GM12878 (cell line): ENCODE measurements around the gene NDUFB1. TPM values are rescaled to one million over a fixed set of nuclear protein-coding genes. Genes with fewer than 3 reads are reported as not detected.

ENCODE experiments used
- ATF2 ChIP-seq: IDR thresholded peaks from 2 replicates; pipeline ENCODE4 v1.6.1; 2012; ENCODE audit warnings: low read length, inconsistent platforms
- CREB1 ChIP-seq: IDR thresholded peaks from 2 replicates; pipeline ENCODE4 v1.6.1; 2012; ENCODE audit warnings: low read depth, mild to moderate bottlenecking, inconsistent platforms
- KLF5 ChIP-seq: fragments of 450-650 bp; IDR thresholded peaks from 2 replicates; pipeline ENCODE4 v1.6.1; 2014; ENCODE audit warnings: mild to moderate bottlenecking; ENCODE audit not compliant: partially characterized antibody
- NBN ChIP-seq: fragments of 450-650 bp; IDR thresholded peaks from 2 replicates; pipeline ENCODE4 v1.6.1; 2016
- NKRF ChIP-seq: fragments of 450-650 bp; conservative IDR thresholded peaks from 2 replicates; pipeline ENCODE4 v1.6.1; 2017; ENCODE audit warnings: mild to moderate bottlenecking, moderate library complexity
- POU2F2 ChIP-seq: IDR thresholded peaks from 3 replicates; pipeline ENCODE4 v1.6.1; 2011; ENCODE audit warnings: low read depth, mild to moderate bottlenecking, low read length, borderline replicate concordance
- RAD51 ChIP-seq: fragments of 450-650 bp; IDR thresholded peaks from 2 replicates; pipeline ENCODE4 v1.6.1; 2016; ENCODE audit warnings: moderate library complexity, mild to moderate bottlenecking, inconsistent platforms
- ZBTB4 ChIP-seq: fragments of 450-650 bp; formaldehyde crosslinking; IDR thresholded peaks from 2 replicates; pipeline ENCODE4 v1.4.0; 2022; ENCODE audit warnings: mild to moderate bottlenecking, moderate library complexity
- polyA plus RNA-seq, 11 experiments: library from polyadenylated mRNA; depleted of rRNA in 4 of 11; unstranded in 6 of 11; stranded (reverse) in 5 of 11; fragments of >200 nt; fragmentation: Nextera tagmentation in 4 of 11; fragmentation: Illumina TruSeq in 1 of 11; extraction: Ambion mirVana in 4 of 11; extraction: Trizol in 1 of 11; gene quantifications; 1 replicate in 1 of 11; 2 replicates in 10 of 11; pipeline versions ENCODE4 v1.2.1 to v1.2.3, GENCODE V29; 2011 to 2016; ENCODE audit warnings: inconsistent platforms in 2 of 11, missing spikeins in 2 of 11, low read depth in 1 of 11
- total RNA-seq, 4 experiments: library from RNA; depleted of rRNA in 3 of 4; stranded (reverse); fragments of >200 nt in 3 of 4; fragmentation: Illumina TruSeq in 1 of 4; extraction: Trizol in 1 of 4; gene quantifications; 2 replicates each; pipeline versions ENCODE4 v1.2.1 to v1.2.3, GENCODE V29; 2013 to 2021

Gene NDUFB1
- total and polyA plus RNA-seq, 10 of the 15 experiments (the other 5 are each of a cell fraction or from before 2014, with no cell fraction given) = 132 to 919 (median 561) TPM

GRCh38 chr14:92153581-92153980 is 32.1 kb upstream of the NDUFB1 start (continued):
- TF ChIP-seq ZBTB4 (CRISPR knock-in tag) (no peak), KLF5 (no peak), ATF2 (no peak), POU2F2 (no peak), CREB1 (no peak), RAD51 (no peak), NKRF (no peak), NBN (no peak)
